H1 (cell line): ENCODE data around the gene PDZD2. TPM values are rescaled to one million over a fixed set of nuclear protein-coding genes. Genes with fewer than 3 reads are reported as not detected.

ENCODE experiments used
- CTCF ChIA-PET: fragments of 300-600 bp; sonication (Branson Sonifier 250); formaldehyde crosslinking; loops from one replicate; lab custom pipeline; 2021; ENCODE audit not compliant: partially characterized antibody; lab: Charles Lee
- POLR2A ChIA-PET: fragments of 300-600 bp; sonication (Branson Sonifier 250); formaldehyde crosslinking; loops from one replicate; lab custom pipeline; 2021; ENCODE audit warnings: inconsistent platforms; ENCODE audit not compliant: partially characterized antibody; lab: Charles Lee
- DNase-seq, 2 experiments: peaks; one replicate each; pipeline versions ENCODE4 v3.0.0 to v3.0.0-alpha.2; 2010 to 2022; ENCODE audit warnings: low spot score in 2 of 2, low read depth in 1 of 2, mixed read lengths in 1 of 2
- FAIRE-seq: peaks from 2 replicates; lab custom pipeline; 2011; peaks lifted over from hg19 to GRCh38; lab: Jason Lieb, UNC
- H2AFZ ChIP-seq: 2 replicates; pipeline ENCODE4 v1.8.1; 2012; ENCODE audit warnings: low read length, inconsistent platforms
- H2AK5ac ChIP-seq: 2 replicates; pipeline ENCODE4 v1.6.1; 2013; ENCODE audit warnings: low read depth, low read length
- H2BK120ac ChIP-seq: replicated peaks from 2 replicates; pipeline ENCODE3; 2013; ENCODE audit warnings: low read depth, low read length, inconsistent platforms
- H2BK12ac ChIP-seq: 2 replicates; pipeline ENCODE4 v1.6.1; 2013; ENCODE audit warnings: low read depth, low read length
- H2BK15ac ChIP-seq: 2 replicates; pipeline ENCODE4 v1.6.1; 2013; ENCODE audit warnings: low read length
- H2BK20ac ChIP-seq: 2 replicates; pipeline ENCODE4 v1.6.1; 2013; ENCODE audit warnings: low read length
- H2BK5ac ChIP-seq: 2 replicates; pipeline ENCODE4 v1.6.1; 2013; ENCODE audit warnings: low read depth, low read length
- H3K14ac ChIP-seq: 2 replicates; pipeline ENCODE4 v1.6.1; 2013; ENCODE audit warnings: inconsistent platforms; ENCODE audit not compliant: insufficient read length
- H3K18ac ChIP-seq: 2 replicates; pipeline ENCODE4 v1.6.1; 2013; ENCODE audit warnings: low read length; ENCODE audit errors: extremely low read depth
- H3K23ac ChIP-seq: 2 replicates; pipeline ENCODE4 v1.6.1; 2013; ENCODE audit warnings: inconsistent platforms; ENCODE audit not compliant: insufficient read length
- H3K23me2 ChIP-seq: 2 replicates; pipeline ENCODE4 v1.6.1; 2013; ENCODE audit warnings: low read depth, low read length
- H3K27ac ChIP-seq: 2 replicates; pipeline ENCODE4 v1.6.1; 2011; ENCODE audit warnings: low read depth, low read length, inconsistent platforms
- H3K27me3 ChIP-seq, 4 experiments: replicated peaks in 1 of 4; 1 replicate in 1 of 4; 2 replicates in 3 of 4; pipeline versions ENCODE4 v1.6.1 to v1.8.1; 2011 to 2013; ENCODE audit warnings: low read length in 3 of 4, mild to moderate bottlenecking in 3 of 4, inconsistent platforms in 2 of 4, mixed read lengths in 2 of 4, moderate library complexity in 1 of 4; ENCODE audit not compliant: control insufficient read depth in 3 of 4, insufficient read depth in 3 of 4; ENCODE audit errors: extremely low read depth in 1 of 4
- H3K36me3 ChIP-seq, 4 experiments: 2 replicates each; pipeline versions ENCODE4 v1.6.1 to v1.8.1; 2011 to 2013; ENCODE audit warnings: mild to moderate bottlenecking in 4 of 4, low read length in 3 of 4, moderate library complexity in 2 of 4, control low read depth in 1 of 4, inconsistent platforms in 1 of 4; ENCODE audit not compliant: insufficient read depth in 4 of 4, control insufficient read depth in 2 of 4
- H3K4ac ChIP-seq: replicated peaks from 2 replicates; pipeline ENCODE3; 2013; ENCODE audit warnings: low read length, low read depth, mixed read lengths, inconsistent platforms; ENCODE audit not compliant: insufficient read length
- H3K4me1 ChIP-seq, 4 experiments: replicated peaks in 1 of 4; 1 replicate in 1 of 4; 2 replicates in 3 of 4; pipeline versions ENCODE4 v1.6.1 to v1.8.1; 2011 to 2013; ENCODE audit warnings: low read length in 3 of 4, inconsistent platforms in 2 of 4, mixed read lengths in 1 of 4; ENCODE audit not compliant: insufficient read depth in 4 of 4, control insufficient read depth in 3 of 4
- H3K4me2 ChIP-seq, 2 experiments: 2 replicates each; pipeline versions ENCODE4 v1.6.1 to v1.8.1; 2011 to 2013; ENCODE audit warnings: low read depth in 2 of 2, low read length in 2 of 2, control low read depth in 1 of 2, inconsistent platforms in 1 of 2, mild to moderate bottlenecking in 1 of 2; ENCODE audit not compliant: insufficient read depth in 1 of 2
- H3K4me3 ChIP-seq, 4 experiments: fragments of 200-600, 300-600 bp in 1 of 4; sonication (generic), shearing (Covaris generic), sonication (Bioruptor Twin) in 1 of 4; 2 replicates each; pipeline versions ENCODE4 v1.5.1 to v1.8.1; 2011 to 2016; ENCODE audit warnings: low read length in 4 of 4, low read depth in 3 of 4, control low read depth in 2 of 4, inconsistent platforms in 2 of 4, mild to moderate bottlenecking in 2 of 4, mixed read lengths in 1 of 4, moderate library complexity in 1 of 4; ENCODE audit not compliant: insufficient read depth in 2 of 4; ENCODE audit errors: extremely low read depth in 1 of 4
- H3K56ac ChIP-seq: replicated peaks from 2 replicates; pipeline ENCODE3; 2013; ENCODE audit warnings: low read depth, mild to moderate bottlenecking, mixed read lengths, low read length, inconsistent platforms; ENCODE audit not compliant: insufficient read length
- H3K79me1 ChIP-seq: 2 replicates; pipeline ENCODE4 v1.6.1; 2013; ENCODE audit warnings: low read depth, low read length, control low read depth
- H3K79me2 ChIP-seq, 2 experiments: 2 replicates each; pipeline versions ENCODE4 v1.6.1 to v1.8.1; 2012 to 2013; ENCODE audit warnings: low read length in 2 of 2, mild to moderate bottlenecking in 2 of 2, inconsistent platforms in 1 of 2; ENCODE audit not compliant: insufficient read depth in 2 of 2, control insufficient read depth in 1 of 2
- H3K9ac ChIP-seq, 4 experiments: replicated peaks in 1 of 4; 1 replicate in 1 of 4; 2 replicates in 3 of 4; pipeline versions ENCODE4 v1.6.1 to v1.8.1; 2011 to 2013; ENCODE audit warnings: low read depth in 3 of 4, low read length in 3 of 4, control low read depth in 2 of 4, mild to moderate bottlenecking in 2 of 4, moderate library complexity in 2 of 4, inconsistent platforms in 1 of 4; ENCODE audit errors: extremely low read depth in 1 of 4
- H3K9me3 ChIP-seq, 2 experiments: 2 replicates each; pipeline versions ENCODE4 v1.6.1 to v1.8.1; 2012 to 2013; ENCODE audit warnings: mild to moderate bottlenecking in 2 of 2, moderate library complexity in 2 of 2, control low read depth in 1 of 2, inconsistent platforms in 1 of 2, low read depth in 1 of 2, low read length in 1 of 2, mixed read lengths in 1 of 2; ENCODE audit not compliant: insufficient read depth in 2 of 2
- H4K20me1 ChIP-seq, 2 experiments: replicated peaks in 1 of 2; 2 replicates each; pipeline versions ENCODE3 to v1.8.1; 2011 to 2013; ENCODE audit warnings: inconsistent platforms in 2 of 2, low read length in 2 of 2, mild to moderate bottlenecking in 1 of 2; ENCODE audit not compliant: insufficient read depth in 2 of 2, control insufficient read depth in 1 of 2
- H4K5ac ChIP-seq: 2 replicates; pipeline ENCODE4 v1.6.1; 2013; ENCODE audit warnings: low read length, low read depth, mixed read lengths, inconsistent platforms; ENCODE audit not compliant: insufficient read length
- H4K8ac ChIP-seq: 2 replicates; pipeline ENCODE4 v1.8.0; 2013; ENCODE audit warnings: mild to moderate bottlenecking, moderate library complexity, low read length, inconsistent platforms; ENCODE audit not compliant: insufficient read depth; ENCODE audit errors: extremely low read depth
- H4K91ac ChIP-seq: replicated peaks from 2 replicates; pipeline ENCODE3; 2013; ENCODE audit warnings: low read length, mixed read lengths, inconsistent platforms; ENCODE audit not compliant: insufficient read length
- ATF2 ChIP-seq: IDR thresholded peaks from 2 replicates; pipeline ENCODE4 v1.6.1; 2012; ENCODE audit warnings: low read length, inconsistent platforms
- BRCA1 ChIP-seq: IDR thresholded peaks from 2 replicates; pipeline ENCODE4 v1.6.1; 2012; ENCODE audit warnings: low read depth, low read length, improper control_type of control experiment
- CHD1 ChIP-seq: IDR thresholded peaks from 2 replicates; pipeline ENCODE4 v1.6.1; 2012; ENCODE audit warnings: low read depth, low read length, improper control_type of control experiment
- GABPA ChIP-seq: IDR thresholded peaks from 2 replicates; pipeline ENCODE4 v1.6.1; 2011; ENCODE audit warnings: mild to moderate bottlenecking, low read length, moderate library complexity, borderline replicate concordance; ENCODE audit not compliant: insufficient read depth
- KDM4A ChIP-seq: IDR thresholded peaks from one replicate; pipeline ENCODE4 v1.7.1; 2012; ENCODE audit warnings: low read depth, mild to moderate bottlenecking, moderate library complexity, low read length, inconsistent platforms; ENCODE audit not compliant: severe bottlenecking
- NANOG ChIP-seq: IDR thresholded peaks from 2 replicates; pipeline ENCODE4 v1.6.1; 2011; ENCODE audit warnings: low read length, low read depth, mild to moderate bottlenecking, inconsistent platforms; ENCODE audit not compliant: insufficient read depth, poor library complexity, severe bottlenecking
- TAF7 ChIP-seq: optimal IDR thresholded peaks from 2 replicates; pipeline ENCODE3; 2011; ENCODE audit warnings: low read depth, mild to moderate bottlenecking, inconsistent platforms, low read length, moderate library complexity, borderline replicate concordance
- YY1 ChIP-seq: IDR thresholded peaks from 2 replicates; pipeline ENCODE4 v1.6.1; 2011; ENCODE audit warnings: low read depth, mild to moderate bottlenecking, low read length
- WGBS, 2 experiments: shearing (Covaris generic) in 1 of 2; methylation state at CpG; one replicate each; pipeline versions ENCODE4 v1.1.6 to v1.1.7; 2013 to 2015; ENCODE audit warnings: low lambda C conversion rate in 2 of 2, mixed read lengths in 2 of 2, inconsistent platforms in 1 of 2, low coverage in 1 of 2, missing lambda C conversion rate in 1 of 2; ENCODE audit not compliant: insufficient replicate concordance in 2 of 2, insufficient coverage in 1 of 2, insufficient read length in 1 of 2; ENCODE audit errors: extremely low coverage in 1 of 2, missing lambda C conversion rate in 1 of 2; 5-methylcytosine and 5-hydroxymethylcytosine counted together
- polyA plus RNA-seq, 7 experiments: library from polyadenylated mRNA; depleted of rRNA in 3 of 7; stranded (reverse) in 5 of 7; unstranded in 2 of 7; fragments of >200 nt in 5 of 7; fragments of 200-250 nt in 2 of 7; gene quantifications; 1 replicate in 5 of 7; 2 replicates in 1 of 7; 4 replicates in 1 of 7; pipeline versions ENCODE4 v1.2.1 to v1.2.3, GENCODE V29; 2011 to 2013; ENCODE audit warnings: missing spikeins in 2 of 7, mixed read lengths in 2 of 7
- total RNA-seq: library from RNA; stranded (reverse); fragmentation: NEBNext Ultra II Directional; extraction: Animal tissue kit (Norgen Biotek cat#: 25700); gene quantifications from 2 replicates; pipeline ENCODE4 v1.2.1, GENCODE V29; 2021

The PDZD2 gene
- total and polyA plus RNA-seq, 2 of the 8 experiments (the other 6 are each of a cell fraction or from before 2014, with no cell fraction given) = 1.2 to 6.8 TPM

- no peak overlapping the region for H2BK15ac ChIP-seq
- no peak overlapping the region for H3K23ac ChIP-seq
- no peak for TF ChIP-seq KDM4A
- TF ChIP-seq BRCA1 = no peak
- no peak for TF ChIP-seq NANOG
- TF ChIP-seq YY1 = no peak
- no peak for TF ChIP-seq TAF7
- no peak for TF ChIP-seq GABPA
- TF ChIP-seq CHD1 = no peak
- no peak for TF ChIP-seq ATF2
- H2AK5ac ChIP-seq = no peak overlapping the region
- H2BK120ac ChIP-seq = no peak overlapping the region
- no peak overlapping the region for H3K56ac ChIP-seq
- H3K27me3 ChIP-seq = no peaks in the 10 kb centered on the region
- ChIA-PET POLR2A (no interaction called here), CTCF (interaction anchor here (0.6 to 4.5 kb wide), 11 partner anchors 8 to 250 kb away, joined by 3 to 28 read pairs (median 5); no protein-coding TSS in a partner anchor)
- H3K9me3 ChIP-seq = no peaks in the 10 kb centered on the region
- no peak for DNase-seq
- no peaks in the 10 kb centered on the region; a peak in 1 of 8 replicates for H3K36me3 ChIP-seq
- no peak overlapping the region for H4K8ac ChIP-seq
- H2BK5ac ChIP-seq = no peak overlapping the region
- 93% methylated on average over 3 of the region's 3 CpGs; no CpG with 5 or more reads in 1 of the 2 experiments for WGBS, 2 experiments
- H3K27ac ChIP-seq = no peak overlapping the region
- no peaks in the 10 kb centered on the region for H3K79me1 ChIP-seq
- no peak overlapping the region for H3K4me3 ChIP-seq
- H3K14ac ChIP-seq = no peak overlapping the region
- H4K20me1 ChIP-seq = no peaks in the 10 kb centered on the region
- H3K4me1 ChIP-seq = no peaks in the 10 kb centered on the region
- H4K91ac ChIP-seq = no peak overlapping the region
- H2AFZ ChIP-seq = no peak overlapping the region
- H3K4me2 ChIP-seq = no peak overlapping the region
- no peaks in the 10 kb centered on the region for H3K23me2 ChIP-seq
- H4K5ac ChIP-seq = no peak overlapping the region
- no peak overlapping the region for H3K4ac ChIP-seq
- no peak overlapping the region for H2BK12ac ChIP-seq
- no peak for FAIRE-seq
- H3K79me2 ChIP-seq = no peaks in the 10 kb centered on the region
- no peak overlapping the region for H3K18ac ChIP-seq
- H3K9ac ChIP-seq = no peak overlapping the region
- no peak overlapping the region for H2BK20ac ChIP-seq
Observed at GRCh38 chr5:32058997-32059396, 420.1 kb downstream of the PDZD2 start.
